Amniotic epithelial cell (primary cell): ENCODE measurements around the gene LRRC32.
"Not testable (repeated sequence)": the region's sequence is repeated elsewhere in the genome, so short reads cannot be mapped to it uniquely, and the experiment has no call there.

Experiments used
- DNase-seq: peaks from one replicate; pipeline ENCODE4 v3.0.0-alpha.2; 2010; ENCODE audit warnings: low read depth

LRRC32 gene

DNA sequence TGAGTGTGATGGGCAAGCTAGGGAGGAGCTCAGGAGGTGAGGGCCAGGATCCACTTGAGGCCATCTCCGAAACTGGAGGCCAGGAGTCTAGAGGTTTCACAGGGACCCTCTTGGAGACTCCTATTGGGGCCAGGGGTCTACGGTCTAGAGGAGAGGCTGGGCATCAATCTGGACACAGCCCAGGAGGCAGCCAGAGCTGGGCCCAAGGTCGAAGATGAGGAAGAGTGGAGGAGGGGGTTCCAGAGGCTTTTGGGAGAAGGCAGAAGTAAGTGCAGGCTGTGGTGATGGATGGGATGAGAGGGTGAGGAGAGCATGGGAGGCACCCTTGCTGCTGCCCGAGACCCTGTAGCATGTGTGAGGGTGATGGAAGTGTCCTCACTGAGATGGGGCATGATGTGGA, 56.6 kb downstream of the LRRC32 start:
- DNase-seq, result no peak

DNA sequence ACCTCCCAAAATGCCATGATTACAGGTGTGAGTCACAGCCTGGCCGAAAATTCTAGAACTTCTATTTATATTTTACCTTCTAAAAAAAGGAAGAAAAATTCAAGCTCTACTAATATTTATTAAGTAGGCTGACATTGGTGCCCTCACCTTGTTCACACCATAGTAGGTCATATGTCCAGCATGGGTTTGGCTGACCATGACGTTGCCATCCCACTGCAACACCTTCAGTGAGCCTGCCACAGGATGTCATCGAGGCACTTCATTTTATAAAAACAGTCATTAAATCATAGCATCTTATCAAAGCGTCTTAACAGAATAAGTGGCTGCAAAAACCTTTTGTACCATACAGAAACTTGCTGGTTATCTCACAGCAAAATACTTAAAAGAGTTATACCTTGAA, 58.3 kb downstream of the LRRC32 start:
- DNase-seq, result no peak

DNA sequence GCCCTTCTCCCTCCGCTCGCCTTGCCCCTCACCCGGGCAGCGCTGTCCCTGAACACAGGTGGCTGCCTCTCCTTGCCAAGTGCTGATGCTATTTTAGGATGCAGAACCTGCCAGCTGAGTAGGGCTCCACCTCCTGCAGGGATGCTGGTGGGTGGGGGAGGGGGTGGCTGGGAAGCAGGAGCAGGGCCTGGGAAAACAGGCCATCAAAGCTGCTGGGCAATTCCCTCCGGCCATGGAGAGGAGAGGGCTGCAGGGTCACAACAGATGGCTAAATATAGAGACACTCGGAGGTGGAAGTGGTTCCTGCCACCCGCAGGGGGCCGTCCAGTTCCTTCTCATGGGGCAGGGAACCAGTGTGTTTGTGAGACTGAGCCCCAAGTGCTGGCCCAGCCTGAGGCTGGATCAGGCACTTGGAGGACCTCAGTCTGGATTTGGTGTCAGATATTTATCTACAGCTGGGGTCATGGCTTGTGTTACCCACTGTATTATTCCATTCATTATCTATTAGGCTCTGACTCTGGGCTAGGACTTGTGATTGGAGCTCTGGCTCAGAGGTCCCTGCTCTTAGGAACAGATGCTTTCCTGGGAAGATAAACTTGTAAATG, 59.6 kb downstream of the LRRC32 start:
- DNase-seq, result no peak

DNA sequence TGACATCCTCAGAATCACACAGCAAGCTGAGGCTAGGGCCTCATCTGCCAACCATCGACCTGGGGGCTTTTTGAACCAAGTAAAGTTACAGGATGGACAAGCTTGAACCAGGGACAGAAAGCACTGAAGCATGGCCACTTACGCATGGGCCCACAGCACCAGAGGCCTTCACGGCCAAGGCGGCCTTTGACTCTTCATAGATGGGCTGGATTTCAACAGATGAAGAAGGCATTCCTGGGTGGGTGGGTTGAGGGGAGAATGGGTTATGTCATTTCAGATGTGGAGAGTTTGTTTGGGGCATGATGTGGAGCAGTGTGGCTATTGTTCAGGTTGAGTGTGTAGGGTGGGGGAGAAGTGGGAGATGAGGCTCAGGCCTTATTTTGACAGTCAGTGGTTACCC, 60.2 kb downstream of the LRRC32 start:
- DNase-seq, result no peak

DNA sequence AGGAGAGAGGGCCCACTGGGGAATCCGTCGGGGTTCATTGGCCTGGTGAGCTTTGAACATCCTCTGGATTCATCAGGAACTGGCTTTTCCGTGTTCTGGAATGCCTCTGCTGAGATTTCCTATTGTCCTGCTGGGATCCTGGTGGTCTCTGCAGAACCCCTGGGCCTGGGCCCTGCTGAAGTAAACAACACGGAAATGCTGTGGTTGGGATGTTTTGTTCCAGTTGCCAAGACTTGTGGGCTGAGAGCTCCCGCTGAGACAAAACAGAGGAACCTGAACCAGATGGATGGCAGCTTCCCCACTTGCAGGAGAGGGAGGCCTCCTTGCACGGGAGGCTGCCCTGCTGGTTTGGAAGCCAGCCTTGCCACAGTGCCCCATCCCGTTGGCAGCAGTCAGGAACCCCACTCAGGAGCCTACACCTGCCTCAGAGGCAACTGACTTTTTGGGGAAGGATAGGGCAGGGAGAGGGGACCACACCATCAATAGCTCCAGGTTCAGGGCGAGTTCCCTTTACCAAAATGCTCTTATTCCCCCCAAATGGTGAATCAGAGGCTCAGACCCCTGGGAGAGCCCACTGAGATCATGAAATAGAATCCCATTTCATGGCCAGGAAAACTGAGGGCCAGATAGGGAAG, 60.7 kb downstream of the LRRC32 start:
- peak; percentile 66 for DNase-seq

DNA sequence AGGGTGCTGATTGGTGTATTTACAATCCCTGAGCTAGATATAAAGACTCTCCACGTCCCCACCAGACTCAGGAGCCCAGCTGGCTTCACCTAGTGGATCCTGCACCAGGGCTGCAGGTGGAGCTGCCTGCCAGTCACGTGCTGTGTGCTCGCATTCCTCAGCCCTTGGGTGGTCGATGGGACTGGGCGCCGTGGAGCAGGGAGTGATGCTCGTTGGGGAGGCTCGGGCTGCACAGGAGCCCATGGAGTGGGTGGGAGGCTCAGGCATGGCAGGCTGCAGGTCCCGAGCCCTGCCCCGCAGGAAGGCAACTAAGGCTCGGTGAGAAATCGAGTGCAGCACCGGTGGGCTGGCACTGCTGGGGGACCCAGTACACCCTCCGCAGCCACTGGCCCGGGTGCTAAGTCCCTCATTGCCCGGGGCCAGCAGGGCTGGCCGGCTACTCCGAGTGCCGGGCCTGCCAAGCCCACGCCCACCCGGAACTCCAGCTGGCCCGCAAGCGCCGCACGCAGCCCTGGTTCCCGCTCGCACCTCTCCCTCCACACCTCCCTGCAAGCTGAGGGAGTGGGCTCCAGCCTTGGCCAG, 61.6 kb downstream of the LRRC32 start:
- not testable (repeated sequence) for DNase-seq

DNA sequence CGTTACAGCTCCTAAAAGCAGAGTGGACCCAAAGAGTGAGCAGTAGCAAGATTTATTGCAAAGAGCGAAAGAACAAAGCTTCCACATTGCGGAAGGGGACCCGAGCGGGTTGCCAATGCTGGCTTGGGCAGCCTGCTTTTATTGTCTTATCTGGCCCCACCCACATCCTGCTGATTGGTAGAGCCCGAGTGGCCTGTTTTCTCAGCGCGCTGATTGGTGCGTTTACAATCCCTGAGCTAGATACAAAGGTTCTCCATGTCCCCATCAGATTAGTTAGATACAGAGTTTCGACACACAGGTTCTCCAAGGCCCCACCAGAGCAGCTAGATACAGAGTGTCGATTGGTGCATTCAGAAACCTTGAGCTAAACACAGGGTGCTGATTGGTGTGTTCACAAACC, 62.3 kb downstream of the LRRC32 start:
- DNase-seq, result not testable (repeated sequence)
